GM18907 (cell line): ENCODE results near the gene STX17.
"Not testable (repeated sequence)": the region's sequence is repeated elsewhere in the genome, so short reads cannot be mapped to it uniquely, and the experiment has no call there.

Experiments
- ATAC-seq: cut with Tn5 transposase; IDR thresholded peaks from one replicate; pipeline ENCODE4 v1.9.1; 2021; ENCODE audit warnings: mild to moderate bottlenecking, moderate library complexity; ENCODE audit not compliant: unreplicated experiment

The STX17 gene

GRCh38 chr9:99906403-99907207, at the start of gene STX17:
STX17 (plus strand) TSS chr9:99906654; CDS start chr9:99915240, 8,586 bp downstream.
- peak; percentile 91 for ATAC-seq

DNA sequence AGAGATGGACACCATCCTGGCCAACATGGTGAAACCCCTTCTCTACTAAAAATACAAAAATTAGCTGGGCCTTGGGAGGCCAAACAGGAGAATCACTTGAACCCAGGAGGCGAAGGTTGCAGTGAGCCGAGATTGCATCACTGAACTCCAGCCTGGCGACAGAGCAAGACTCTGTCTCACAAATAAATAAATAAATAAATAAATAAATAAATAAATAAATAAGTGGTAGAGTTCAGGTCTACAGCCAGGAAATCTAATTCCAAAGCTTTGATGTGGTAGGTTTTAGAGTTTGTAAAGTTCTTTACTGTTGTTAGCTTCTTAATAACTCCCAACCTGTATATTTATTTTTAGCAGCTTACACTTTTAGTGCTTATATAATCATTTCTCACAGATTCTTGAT, 48.9 kb upstream of the STX17 start:
- ATAC-seq, result not testable (repeated sequence)

- no peak for ATAC-seq
These were observed 48.4 kb upstream of the STX17 start for GRCh38 chr9:99858087-99858486.

GRCh38 chr9:99859243-99859980, 47.0 kb upstream of the STX17 start:
- ATAC-seq, result no peak

- no peak for ATAC-seq
These were observed 46.2 kb upstream of the STX17 start for GRCh38 chr9:99860266-99860665.

DNA sequence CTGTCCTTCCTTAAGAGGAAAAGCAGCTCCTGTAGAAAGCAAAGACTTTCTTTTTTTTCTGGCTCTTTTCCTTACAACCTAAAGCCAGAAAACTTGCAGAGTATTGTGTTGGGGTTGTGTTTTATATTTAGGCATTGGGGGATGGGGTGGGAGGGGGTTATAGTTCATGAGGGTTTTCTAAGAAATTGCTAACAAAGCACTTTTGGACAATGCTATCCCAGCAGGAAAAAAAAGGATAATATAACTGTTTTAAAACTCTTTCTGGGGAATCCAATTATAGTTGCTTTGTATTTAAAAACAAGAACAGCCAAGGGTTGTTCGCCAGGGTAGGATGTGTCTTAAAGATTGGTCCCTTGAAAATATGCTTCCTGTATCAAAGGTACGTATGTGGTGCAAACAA, 42.5 kb upstream of the STX17 start:
- ATAC-seq, result no peak

DNA sequence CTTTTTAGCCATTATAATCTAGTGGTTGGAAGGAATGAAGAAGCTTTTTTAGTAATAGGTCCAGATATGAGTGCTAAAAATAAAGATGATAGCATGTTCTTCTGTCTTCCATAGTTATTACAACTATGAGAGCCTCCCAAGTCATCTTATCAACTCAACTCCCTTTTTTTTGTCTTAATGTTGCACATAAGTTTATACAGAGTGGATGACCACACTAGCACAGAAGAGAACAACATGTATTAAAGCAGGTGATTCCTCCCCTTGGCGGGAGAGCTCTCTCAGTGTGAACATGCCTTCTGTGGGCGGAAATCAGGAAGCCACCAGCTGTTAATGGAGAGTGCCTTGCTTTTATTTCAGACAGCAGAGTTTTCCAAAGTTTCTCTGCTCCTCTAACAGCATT, 40.1 kb upstream of the STX17 start:
- no peak for ATAC-seq

- no peak for ATAC-seq
These were observed 38.9 kb upstream of the STX17 start for GRCh38 chr9:99867536-99867935.

DNA sequence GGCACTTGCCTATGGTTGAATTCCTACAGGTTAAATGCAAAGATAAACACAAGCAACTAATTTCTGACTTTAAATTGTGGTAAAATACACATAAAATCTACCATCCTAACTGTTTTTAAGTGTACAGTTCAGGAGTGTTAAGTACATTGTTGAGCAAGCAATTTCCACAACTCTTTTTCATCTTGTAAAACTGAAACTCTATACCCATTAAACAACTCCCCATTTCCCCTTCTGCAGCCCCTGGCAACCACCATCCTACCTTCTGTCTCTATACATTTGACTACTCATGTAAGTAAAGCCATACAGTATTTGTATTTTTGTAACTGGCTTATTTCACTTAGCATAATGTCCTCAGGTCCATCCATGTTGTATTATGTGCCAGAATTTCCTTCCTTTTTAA, 38.5 kb upstream of the STX17 start:
- peak; percentile 58 for ATAC-seq

- ATAC-seq, result peak; percentile 82
These were observed 37.6 kb upstream of the STX17 start for GRCh38 chr9:99868845-99869244.

GRCh38 chr9:99870126-99870525, 36.3 kb upstream of the STX17 start:
- ATAC-seq, result no peak

GRCh38 chr9:99873531-99873930, 32.9 kb upstream of the STX17 start:
- ATAC-seq, result no peak

- ATAC-seq, result no peak
These were observed 32.4 kb upstream of the STX17 start for GRCh38 chr9:99873943-99874584.

GRCh38 chr9:99876190-99876589, 30.3 kb upstream of the STX17 start:
- no peak for ATAC-seq

GRCh38 chr9:99878651-99879050, 27.8 kb upstream of the STX17 start:
- ATAC-seq, result no peak

GRCh38 chr9:99881769-99882168, 24.7 kb upstream of the STX17 start:
- no peak for ATAC-seq

DNA sequence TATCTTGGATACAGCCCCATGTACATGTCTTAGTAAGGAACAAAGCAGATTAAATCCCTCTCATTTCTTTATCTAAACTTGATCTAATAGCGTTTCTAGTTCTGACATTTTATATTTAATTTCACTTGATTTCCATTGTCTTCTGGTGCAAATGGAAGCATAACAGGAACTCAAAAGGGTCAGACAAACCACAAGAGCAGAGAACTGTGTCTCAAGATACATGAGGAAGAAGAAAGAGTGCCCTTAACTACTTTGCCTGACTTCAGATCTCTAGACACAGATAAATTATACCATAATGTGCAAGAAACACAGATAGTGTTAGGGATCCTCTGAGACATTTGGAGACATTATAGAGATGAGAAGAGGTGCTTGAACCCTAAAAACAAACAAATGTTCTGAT, 20.7 kb upstream of the STX17 start:
- no peak for ATAC-seq

GRCh38 chr9:99889120-99889519, 17.3 kb upstream of the STX17 start:
- ATAC-seq, result no peak

DNA sequence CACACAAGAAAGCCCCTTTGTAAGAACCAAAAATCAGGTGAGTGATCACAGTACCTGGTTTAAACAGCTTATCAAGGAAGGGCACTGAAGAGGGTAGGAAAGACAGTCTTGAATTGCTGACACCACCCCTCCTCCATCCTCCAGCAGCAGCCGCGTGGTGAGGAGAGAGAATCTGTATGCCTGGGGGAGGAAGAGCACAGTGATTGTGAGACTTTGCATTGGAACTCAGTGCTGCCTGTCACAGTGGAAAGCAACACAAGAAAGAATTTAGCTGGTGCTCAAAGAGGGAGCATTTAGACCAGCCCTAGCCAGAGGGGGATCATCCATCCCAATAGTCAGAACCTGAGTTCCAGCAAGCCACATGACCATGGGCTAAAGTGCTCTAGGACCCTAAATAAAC, 11.6 kb upstream of the STX17 start:
- ATAC-seq, result no peak

DNA sequence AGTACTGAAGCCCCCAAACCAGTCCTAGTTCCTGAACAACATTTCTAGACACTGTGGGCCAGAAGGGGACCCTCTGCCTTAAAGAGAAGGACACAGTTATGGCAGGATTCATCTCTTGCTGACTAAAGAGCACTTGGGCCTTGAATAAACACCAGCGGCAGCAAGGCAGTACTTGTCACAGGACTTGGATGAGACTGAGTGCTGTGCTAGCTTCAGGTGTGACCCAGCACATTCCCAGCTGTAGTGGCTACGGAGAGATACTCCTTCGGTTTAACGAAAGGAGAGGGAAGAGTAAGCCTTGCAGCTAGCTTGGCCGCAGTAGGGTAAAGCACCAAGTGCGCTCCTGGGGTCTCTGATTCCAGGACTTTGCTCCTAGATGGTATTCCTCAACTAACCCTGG, 10.9 kb upstream of the STX17 start:
- no peak for ATAC-seq

DNA sequence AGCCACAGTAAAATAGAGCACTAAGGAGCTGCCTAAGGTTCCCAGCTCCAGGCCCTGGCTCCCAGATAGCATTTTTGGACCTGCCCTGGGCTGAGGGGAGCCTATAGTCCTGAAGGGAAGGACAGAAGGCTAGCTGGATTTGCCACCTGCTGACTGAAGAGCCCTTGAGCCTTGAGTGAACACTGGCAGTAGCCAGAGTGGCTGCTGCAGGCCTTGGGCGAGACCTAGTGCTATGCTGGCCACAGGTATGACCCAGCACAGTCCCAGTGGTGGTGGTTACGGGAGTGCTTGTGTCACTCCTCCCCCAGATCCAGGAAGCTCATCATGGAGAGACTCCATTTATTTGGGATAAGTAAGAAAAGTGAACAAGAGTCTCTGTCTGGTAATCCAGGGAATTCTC, 10.3 kb upstream of the STX17 start:
- no peak for ATAC-seq

- ATAC-seq, result no peak
These were observed 3.1 kb upstream of the STX17 start for GRCh38 chr9:99903393-99903792.
